IPS DF 6.9 (cell line): ENCODE results near the gene BCAP31.
"Not testable (repeated sequence)": the region's sequence is repeated elsewhere in the genome, so short reads cannot be mapped to it uniquely, and the experiment has no call there.

Source experiments
- DNase-seq: peaks from one replicate; pipeline ENCODE4 v3.0.0-alpha.2; 2013; ENCODE audit warnings: low read depth, low spot score
- H3K27ac ChIP-seq: one replicate; pipeline ENCODE4 v1.5.1; 2013; ENCODE audit warnings: low read length, control low read depth
- H3K27me3 ChIP-seq: 2 replicates; pipeline ENCODE4 v1.6.1; 2013; ENCODE audit warnings: mild to moderate bottlenecking, low read length; ENCODE audit not compliant: control insufficient read depth, insufficient read depth
- H3K36me3 ChIP-seq: 2 replicates; pipeline ENCODE4 v1.6.1; 2013; ENCODE audit warnings: low read length; ENCODE audit not compliant: control insufficient read depth, insufficient read depth
- H3K4me1 ChIP-seq: 2 replicates; pipeline ENCODE4 v1.6.1; 2013; ENCODE audit warnings: low read length; ENCODE audit not compliant: control insufficient read depth, insufficient read depth
- H3K4me3 ChIP-seq: 2 replicates; pipeline ENCODE4 v1.5.1; 2013; ENCODE audit warnings: mild to moderate bottlenecking, low read length
- H3K9me3 ChIP-seq: 2 replicates; pipeline ENCODE4 v1.6.1; 2013; ENCODE audit warnings: low read length, inconsistent platforms; ENCODE audit not compliant: control insufficient read depth, insufficient read depth
- WGBS: extraction: QIAGEN DNeasy Blood & Tissue Kit; methylation state at CpG from one replicate; pipeline ENCODE4 v1.1.7; 2013; ENCODE audit warnings: mixed read lengths, missing lambda C conversion rate; ENCODE audit not compliant: insufficient read length, insufficient coverage; 5-methylcytosine and 5-hydroxymethylcytosine counted together

Gene BCAP31

DNA sequence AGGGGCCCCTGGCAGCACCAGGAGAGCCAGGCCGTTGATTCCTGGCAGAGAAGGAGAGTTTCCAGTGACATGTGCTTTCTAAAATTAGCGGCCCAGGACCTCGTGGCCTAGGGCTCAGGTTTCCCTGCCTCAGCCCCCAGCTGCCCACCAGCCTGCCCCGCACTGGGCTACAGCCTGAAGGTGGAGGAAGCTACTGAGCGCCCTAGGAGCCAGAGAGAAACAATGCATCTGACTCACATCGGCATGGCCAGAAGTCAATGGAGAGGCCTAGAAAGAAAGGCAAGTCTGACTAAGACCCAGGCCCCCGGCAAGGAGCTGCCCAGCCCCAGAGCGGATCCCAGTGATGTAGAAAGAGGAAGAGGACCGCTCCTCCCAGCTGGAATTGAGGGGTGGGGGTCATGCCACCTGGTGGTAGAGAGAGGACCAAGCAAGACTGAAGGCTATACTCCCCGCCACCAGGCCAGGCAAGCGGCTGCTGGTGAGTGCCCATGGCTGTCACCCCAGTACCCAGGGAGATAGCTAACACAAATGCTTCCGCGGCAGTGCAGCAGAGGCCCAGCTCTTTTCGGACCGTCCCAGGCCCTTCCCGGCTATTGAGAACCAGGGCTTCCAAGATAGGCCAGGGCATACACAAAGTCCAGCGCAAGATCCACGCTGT, 18.7 kb downstream of the BCAP31 start:
- DNase-seq, result not testable (repeated sequence)

DNA sequence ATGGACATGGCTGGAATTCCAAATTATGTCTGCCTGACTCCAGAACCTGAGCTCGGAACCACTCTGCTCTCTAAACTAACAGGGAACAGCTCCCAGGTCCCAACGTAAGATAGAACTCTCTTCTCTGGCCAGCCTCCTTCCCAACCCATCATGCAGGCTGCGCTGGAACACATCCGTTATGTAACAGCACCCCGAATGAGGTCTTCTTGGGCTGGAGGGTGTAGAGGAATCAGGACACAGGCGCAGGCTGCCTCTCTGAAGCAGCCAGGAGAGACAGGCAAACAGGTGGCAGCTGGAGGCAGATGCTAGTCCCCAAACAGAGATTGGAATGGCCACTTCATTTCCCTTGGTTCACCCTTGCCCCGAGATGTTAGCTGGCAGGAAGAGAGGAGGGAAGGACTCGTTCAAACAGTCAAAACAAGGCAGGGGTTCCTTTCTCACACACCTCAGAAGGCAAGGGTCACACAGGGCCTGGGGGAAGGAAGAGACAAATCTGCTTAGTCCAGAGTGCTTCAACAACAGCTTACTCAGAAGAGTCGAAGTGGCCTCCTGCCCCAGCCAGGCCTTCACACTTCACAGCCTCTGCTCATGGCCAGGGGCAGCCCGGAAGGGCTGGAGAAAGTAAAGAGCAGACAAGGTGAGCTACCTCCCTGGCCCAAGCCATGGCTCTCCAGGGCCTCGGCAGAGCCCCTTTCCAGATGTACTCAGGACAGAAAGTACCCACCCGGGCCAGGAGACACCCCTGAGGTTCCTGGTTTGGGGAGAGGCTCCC, 19.4 kb downstream of the BCAP31 start:
- H3K9me3 ChIP-seq, DNase-seq, H3K27me3 ChIP-seq, H3K4me1 ChIP-seq, H3K27ac ChIP-seq, H3K4me3 ChIP-seq: not testable (repeated sequence)
- WGBS, result no CpG with 5 or more reads among the region's 12 CpGs
- peaks cover 14% of the 10 kb centered on the region; the same call in 1 of the 2 replicates for H3K36me3 ChIP-seq

More for the DNA sequence above, 18.7 kb downstream of the BCAP31 start:
- not testable (repeated sequence) for H3K9me3 ChIP-seq, H3K27me3 ChIP-seq, H3K4me1 ChIP-seq, H3K4me3 ChIP-seq, H3K27ac ChIP-seq
- WGBS, result no CpG with 5 or more reads among the region's 18 CpGs
- peaks cover 13% of the 10 kb centered on the region; the same call in 1 of the 2 replicates for H3K36me3 ChIP-seq

DNA sequence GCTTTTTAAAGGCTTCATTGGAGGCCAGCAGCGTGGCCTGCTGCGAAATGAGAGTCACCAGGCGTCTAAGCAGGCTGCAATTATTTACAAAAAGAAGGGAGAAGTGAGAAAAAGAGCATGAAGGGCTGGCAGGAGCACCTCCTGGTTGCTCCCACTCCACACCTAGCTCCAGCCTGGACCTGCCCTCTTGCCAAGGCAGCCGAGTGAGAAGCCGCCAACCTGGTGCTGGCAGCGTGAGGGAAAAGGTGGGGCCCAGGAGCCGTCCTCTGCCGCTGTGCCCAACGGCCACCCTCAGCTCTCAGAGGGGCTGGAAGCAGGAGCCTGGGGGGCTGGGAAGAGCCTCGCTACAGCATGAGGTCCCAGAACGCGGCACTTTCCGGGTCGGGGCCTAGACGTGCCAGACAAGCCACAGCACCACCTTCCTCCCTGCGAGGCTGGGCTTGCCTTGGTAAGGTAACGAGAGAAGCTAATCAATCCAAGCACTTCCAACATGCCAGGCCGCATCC, 20.1 kb downstream of the BCAP31 start:
- Histone ChIP-seq H3K4me1 (no peaks in the 10 kb centered on the region), H3K36me3 (peaks cover 14% of the 10 kb centered on the region; the same call in 1 of the 2 replicates), H3K27ac (no peak overlapping the region), H3K9me3 (no peaks in the 10 kb centered on the region), H3K4me3 (no peak overlapping the region), H3K27me3 (no peaks in the 10 kb centered on the region)
- no CpG with 5 or more reads among the region's 18 CpGs for WGBS
- DNase-seq, result no peak

DNA sequence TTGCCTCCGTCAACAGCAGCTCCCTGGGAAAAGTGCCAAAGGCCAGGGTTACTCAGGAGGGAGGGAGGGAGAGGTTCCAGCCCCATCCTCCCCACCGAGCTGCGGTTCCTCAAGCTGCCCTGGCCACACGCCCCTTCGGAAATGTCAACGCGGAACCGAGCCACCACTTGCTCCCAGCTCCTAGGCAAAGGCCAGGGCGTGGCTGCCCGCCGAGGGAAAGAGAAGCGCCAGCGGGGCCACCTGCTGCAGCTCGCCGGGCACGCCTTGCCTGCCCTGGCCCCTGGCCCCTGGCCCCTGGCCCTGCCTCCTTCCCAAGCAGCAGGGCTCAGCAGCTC, 21.2 kb downstream of the BCAP31 start:
- WGBS, result no CpG with 5 or more reads among the region's 16 CpGs
- no peaks in the 10 kb centered on the region for H3K27me3 ChIP-seq
- no peak overlapping the region for H3K27ac ChIP-seq
- H3K36me3 ChIP-seq, result peaks cover 14% of the 10 kb centered on the region; the same call in 1 of the 2 replicates
- H3K4me1 ChIP-seq, result no peaks in the 10 kb centered on the region
- no peak for DNase-seq
- H3K4me3 ChIP-seq, result no peak overlapping the region
- no peaks in the 10 kb centered on the region for H3K9me3 ChIP-seq

DNA sequence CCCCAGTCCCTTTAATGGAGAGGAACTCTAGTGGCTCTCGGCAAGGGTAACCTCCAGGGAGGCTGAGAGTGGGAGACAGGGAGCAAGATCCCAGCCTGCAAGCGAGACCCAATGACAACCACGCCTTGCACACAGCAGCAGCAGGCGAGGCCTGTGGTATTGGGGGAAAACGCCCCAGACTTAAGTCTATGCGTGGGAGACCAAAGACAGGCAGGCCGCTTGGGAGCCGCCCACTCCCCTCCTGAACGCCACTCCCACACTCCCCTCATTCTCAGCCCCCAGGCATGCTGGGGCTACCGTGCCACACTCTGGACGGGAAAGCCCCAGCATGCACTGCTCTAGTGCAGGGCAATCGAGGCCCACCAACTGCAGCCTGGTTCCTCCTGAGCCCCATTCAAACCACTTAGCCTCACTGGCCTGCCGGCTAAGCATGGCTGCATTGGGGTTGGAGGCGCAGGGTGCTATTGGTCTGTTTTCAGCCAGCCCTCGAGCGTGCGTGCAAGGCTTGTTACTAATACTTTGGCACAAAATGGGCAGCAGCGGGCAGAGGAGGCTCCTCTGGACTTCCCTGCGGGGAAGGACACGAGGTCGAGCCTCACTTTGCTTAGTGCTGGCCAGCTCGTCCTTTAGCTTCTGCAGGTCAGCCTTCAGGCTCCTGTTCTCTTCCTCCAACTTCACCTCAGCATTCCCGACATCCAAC, 21.7 kb downstream of the BCAP31 start:
- no peak overlapping the region for H3K4me3 ChIP-seq
- H3K9me3 ChIP-seq, result no peaks in the 10 kb centered on the region
- no CpG with 5 or more reads among the region's 23 CpGs for WGBS
- H3K27me3 ChIP-seq, result no peaks in the 10 kb centered on the region
- no peaks in the 10 kb centered on the region for H3K4me1 ChIP-seq
- H3K36me3 ChIP-seq, result peaks cover 14% of the 10 kb centered on the region; the same call in 1 of the 2 replicates
- DNase-seq, result no peak
- H3K27ac ChIP-seq, result no peak overlapping the region

DNA sequence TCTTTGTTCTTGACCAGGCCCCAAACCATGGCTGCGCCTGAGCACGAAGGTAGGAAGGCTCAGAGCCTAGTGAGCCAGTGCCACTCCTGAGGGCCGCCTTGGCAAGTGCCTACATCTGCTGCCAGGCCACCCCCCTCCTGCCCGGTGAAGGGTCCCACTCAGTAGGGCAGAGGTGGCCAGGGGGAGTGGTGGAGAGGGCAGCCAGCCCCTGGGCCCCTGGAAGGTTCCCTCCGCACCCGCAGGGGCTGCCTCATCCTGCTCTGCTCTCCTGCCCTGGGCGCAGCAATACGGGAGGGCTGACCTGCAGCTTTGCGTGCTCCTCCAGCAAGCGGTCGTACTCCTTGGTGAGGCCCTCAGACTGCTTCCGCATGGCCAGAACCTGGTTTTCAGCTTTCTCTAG, 22.5 kb downstream of the BCAP31 start:
- H3K9me3 ChIP-seq, result no peaks in the 10 kb centered on the region
- H3K36me3 ChIP-seq, result peaks cover 14% of the 10 kb centered on the region; the same call in 1 of the 2 replicates
- DNase-seq, result no peak
- no CpG with 5 or more reads among the region's 12 CpGs for WGBS
- H3K4me3 ChIP-seq, result no peak overlapping the region
- no peak overlapping the region for H3K27ac ChIP-seq
- no peaks in the 10 kb centered on the region for H3K4me1 ChIP-seq
- no peaks in the 10 kb centered on the region for H3K27me3 ChIP-seq

DNA sequence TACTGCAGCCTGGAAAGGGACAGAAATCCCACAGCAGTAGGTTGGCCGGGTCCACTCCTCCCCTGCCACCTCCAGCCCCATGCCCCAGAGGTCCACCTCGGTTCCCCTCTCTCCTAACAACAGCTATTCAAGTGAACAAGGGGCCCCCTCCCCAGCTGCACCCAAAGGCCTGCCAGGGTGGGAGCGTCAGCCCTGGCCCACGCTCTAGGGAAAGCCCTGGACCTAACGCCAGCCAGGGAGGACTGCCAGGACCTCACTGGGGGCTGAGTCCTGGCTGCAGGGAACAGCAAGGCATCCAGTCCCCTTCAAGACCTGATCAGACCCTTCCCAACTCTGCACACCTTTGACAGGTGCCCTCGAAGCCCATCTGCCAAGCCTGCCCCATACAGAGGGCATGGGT, 23.2 kb downstream of the BCAP31 start:
- H3K4me1 ChIP-seq, result no peaks in the 10 kb centered on the region
- H3K27ac ChIP-seq, result no peak overlapping the region
- no peaks in the 10 kb centered on the region for H3K27me3 ChIP-seq
- H3K36me3 ChIP-seq, result peaks cover 14% of the 10 kb centered on the region; the same call in 1 of the 2 replicates
- H3K4me3 ChIP-seq, result no peak overlapping the region
- no peak for DNase-seq
- H3K9me3 ChIP-seq, result no peaks in the 10 kb centered on the region
- WGBS, result no CpG with 5 or more reads among the region's 6 CpGs

DNA sequence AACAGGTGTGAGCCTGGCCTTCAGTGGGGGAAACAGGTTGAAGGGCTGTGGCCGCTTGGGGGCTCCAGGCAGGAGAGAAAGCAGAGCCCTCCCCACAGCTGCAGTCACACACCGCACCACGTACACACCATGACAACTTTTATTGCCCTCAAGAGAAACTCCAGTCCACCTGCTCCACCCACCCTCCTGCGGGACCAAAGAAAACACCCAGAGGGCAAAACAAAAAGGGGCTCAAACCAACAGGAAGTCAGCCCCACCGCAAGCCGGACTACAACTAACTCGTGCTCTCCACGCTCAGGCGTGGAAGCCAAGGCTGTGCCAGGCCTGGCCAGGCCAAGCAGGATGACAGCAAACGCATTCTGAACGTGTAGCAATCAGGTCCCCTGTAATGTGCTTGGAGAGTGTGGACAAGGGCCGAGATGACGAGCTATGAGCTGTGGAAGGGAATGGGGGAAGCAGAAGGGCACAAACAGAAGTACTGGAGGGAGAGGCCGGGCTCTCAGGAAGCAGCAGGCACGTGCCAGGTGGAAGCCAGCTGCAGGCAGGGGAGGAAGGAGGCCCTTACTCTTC, 23.7 kb downstream of the BCAP31 start:
- no peak overlapping the region for H3K27ac ChIP-seq
- no peak for DNase-seq
- H3K4me1 ChIP-seq, result no peaks in the 10 kb centered on the region
- peaks cover 14% of the 10 kb centered on the region; the same call in 1 of the 2 replicates for H3K36me3 ChIP-seq
- no CpG with 5 or more reads among the region's 15 CpGs for WGBS
- H3K9me3 ChIP-seq, result no peaks in the 10 kb centered on the region
- no peak overlapping the region for H3K4me3 ChIP-seq
- no peaks in the 10 kb centered on the region for H3K27me3 ChIP-seq

DNA sequence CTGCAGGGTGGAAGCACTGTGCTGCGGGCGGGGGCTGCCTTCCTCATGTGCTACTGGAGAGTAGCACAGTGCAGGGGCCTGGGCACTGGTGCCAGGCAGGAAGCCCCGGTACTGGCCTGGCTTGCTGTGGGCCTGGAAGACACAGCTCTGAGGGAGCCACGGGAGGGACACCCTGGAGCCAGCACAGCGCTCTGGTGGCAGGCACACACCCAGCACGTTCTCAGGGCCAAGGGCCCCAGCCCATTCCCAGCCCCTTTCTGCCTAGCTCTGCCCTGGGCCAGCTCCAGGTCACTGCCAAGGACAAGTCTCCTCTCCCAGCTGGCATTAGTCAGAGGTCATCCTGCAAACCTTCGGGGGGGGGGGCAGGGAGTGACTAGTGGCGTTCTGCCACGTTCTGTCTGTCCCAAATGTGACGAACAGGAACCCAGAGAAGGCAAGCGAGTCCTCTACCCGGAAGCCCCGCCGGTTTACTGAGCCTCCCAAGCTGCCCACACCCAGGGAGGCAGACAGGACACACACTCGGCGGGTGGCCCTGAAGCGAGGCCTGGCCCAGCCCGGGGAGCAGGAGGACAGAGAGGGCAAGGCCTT, 24.3 kb downstream of the BCAP31 start:
- no CpG with 5 or more reads among the region's 18 CpGs for WGBS
- not testable (repeated sequence) for H3K4me1 ChIP-seq, H3K27ac ChIP-seq, H3K9me3 ChIP-seq, H3K27me3 ChIP-seq, H3K4me3 ChIP-seq, DNase-seq
- peaks cover 14% of the 10 kb centered on the region; the same call in 1 of the 2 replicates for H3K36me3 ChIP-seq
